HepG2 (cell line): ENCODE results near the gene CLBA1.

ENCODE experiments used
- CEBPB ChIP-seq: IDR thresholded peaks from 2 replicates; pipeline ENCODE4 v1.6.1; 2011; ENCODE audit warnings: low read depth, low read length, improper control_type of control experiment, borderline replicate concordance
- ESRRA ChIP-seq: sonication (generic); formaldehyde crosslinking; IDR thresholded peaks from 2 replicates; pipeline ENCODE4 v1.5.1; 2020; ENCODE audit warnings: mild to moderate bottlenecking, low read depth, missing genetic modification reagents
- RFX3 ChIP-seq: IDR thresholded peaks from 2 replicates; pipeline ENCODE4 v1.6.1; 2016; ENCODE audit warnings: missing biosample characterization, missing genetic modification reagents
- RFX5 ChIP-seq: IDR thresholded peaks from 2 replicates; pipeline ENCODE4 v1.6.1; 2011; ENCODE audit warnings: low read depth, low read length, improper control_type of control experiment
- SRSF9 ChIP-seq: fragments of 200-400 bp; formaldehyde crosslinking; IDR thresholded peaks from 2 replicates; pipeline ENCODE4 v1.6.1; 2018; ENCODE audit warnings: borderline replicate concordance, mild to moderate bottlenecking, low read depth, low read length; ENCODE audit not compliant: insufficient read depth, poor library complexity, severe bottlenecking
- ZNF530 ChIP-seq: sonication (generic); formaldehyde crosslinking; IDR thresholded peaks from 2 replicates; pipeline ENCODE4 v1.5.0; 2020; ENCODE audit warnings: low read depth, mild to moderate bottlenecking, missing genetic modification reagents
- ZNF75D ChIP-seq: sonication (generic); formaldehyde crosslinking; IDR thresholded peaks from 2 replicates; pipeline ENCODE4 v1.8.1; 2023; ENCODE audit warnings: missing genetic modification reagents, mild to moderate bottlenecking, borderline replicate concordance
- TF ChIP-seq, protein P1 (sequence below): sonication (generic); formaldehyde crosslinking; conservative IDR thresholded peaks from 2 replicates; pipeline ENCODE4 v1.4.0; 2020; ENCODE audit warnings: missing genetic modification reagents
- TF ChIP-seq, protein P2 (sequence below): sonication (generic); formaldehyde crosslinking; IDR thresholded peaks from 2 replicates; pipeline ENCODE4 v1.4.0; 2020; ENCODE audit warnings: mild to moderate bottlenecking, missing genetic modification reagents

GRCh38 chr14:105015242-105015641, 29.7 kb downstream of the CLBA1 start:
- TF ChIP-seq RFX3 (CRISPR knock-in tag) (no peak), ESRRA (CRISPR knock-in tag) (no peak), RFX5 (no peak), ZNF75D (CRISPR knock-in tag) (no peak), ZNF530 (CRISPR knock-in tag) (no peak), SRSF9 (no peak), CEBPB (no peak)
- TF ChIP-seq, protein P1, sequence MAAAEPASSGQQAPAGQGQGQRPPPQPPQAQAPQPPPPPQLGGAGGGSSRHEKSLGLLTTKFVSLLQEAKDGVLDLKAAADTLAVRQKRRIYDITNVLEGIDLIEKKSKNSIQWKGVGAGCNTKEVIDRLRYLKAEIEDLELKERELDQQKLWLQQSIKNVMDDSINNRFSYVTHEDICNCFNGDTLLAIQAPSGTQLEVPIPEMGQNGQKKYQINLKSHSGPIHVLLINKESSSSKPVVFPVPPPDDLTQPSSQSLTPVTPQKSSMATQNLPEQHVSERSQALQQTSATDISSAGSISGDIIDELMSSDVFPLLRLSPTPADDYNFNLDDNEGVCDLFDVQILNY (CRISPR knock-in tag) = no peak
- TF ChIP-seq, protein P2, sequence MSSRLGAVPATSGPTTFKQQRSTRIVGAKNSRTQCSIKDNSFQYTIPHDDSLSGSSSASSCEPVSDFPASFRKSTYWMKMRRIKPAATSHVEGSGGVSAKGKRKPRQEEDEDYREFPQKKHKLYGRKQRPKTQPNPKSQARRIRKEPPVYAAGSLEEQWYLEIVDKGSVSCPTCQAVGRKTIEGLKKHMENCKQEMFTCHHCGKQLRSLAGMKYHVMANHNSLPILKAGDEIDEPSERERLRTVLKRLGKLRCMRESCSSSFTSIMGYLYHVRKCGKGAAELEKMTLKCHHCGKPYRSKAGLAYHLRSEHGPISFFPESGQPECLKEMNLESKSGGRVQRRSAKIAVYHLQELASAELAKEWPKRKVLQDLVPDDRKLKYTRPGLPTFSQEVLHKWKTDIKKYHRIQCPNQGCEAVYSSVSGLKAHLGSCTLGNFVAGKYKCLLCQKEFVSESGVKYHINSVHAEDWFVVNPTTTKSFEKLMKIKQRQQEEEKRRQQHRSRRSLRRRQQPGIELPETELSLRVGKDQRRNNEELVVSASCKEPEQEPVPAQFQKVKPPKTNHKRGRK (CRISPR knock-in tag) = no peak
